ENCODE data around the gene PLXDC2.
"Not testable (repeated sequence)": the region's sequence is repeated elsewhere in the genome, so short reads cannot be mapped to it uniquely, and the experiment has no call there.

The PLXDC2 gene

GRCh38 chr10:20115894-20116293 lies 299.7 kb downstream of the PLXDC2 start:
- DNase-seq (ENCODE audit: low spot score) = no peak

GRCh38 chr10:20117471-20117870 lies 301.2 kb downstream of the PLXDC2 start:
- DNase-seq (ENCODE audit: low spot score) = no peak

GRCh38 chr10:20118119-20118518 lies 301.9 kb downstream of the PLXDC2 start:
- no peak for DNase-seq (ENCODE audit: low spot score)

- DNase-seq (ENCODE audit: low spot score) = no peak
Observed at GRCh38 chr10:20128811-20129210, 312.6 kb downstream of the PLXDC2 start.

- DNase-seq (ENCODE audit: low spot score) = no peak
Observed at GRCh38 chr10:20132816-20133215, 316.6 kb downstream of the PLXDC2 start.

GRCh38 chr10:20133669-20134189 lies 317.5 kb downstream of the PLXDC2 start:
- DNase-seq (ENCODE audit: low spot score) = no peak

GRCh38 chr10:20142311-20142710 lies 326.1 kb downstream of the PLXDC2 start:
- DNase-seq (ENCODE audit: low spot score) = no peak

- DNase-seq (ENCODE audit: low spot score) = no peak
Observed at GRCh38 chr10:20144268-20144667, 328.0 kb downstream of the PLXDC2 start.

GRCh38 chr10:20146004-20146403 lies 329.8 kb downstream of the PLXDC2 start:
- no peak for DNase-seq (ENCODE audit: low spot score)

GRCh38 chr10:20147684-20148083 lies 331.5 kb downstream of the PLXDC2 start:
- DNase-seq (ENCODE audit: low spot score) = no peak

- no peak for DNase-seq (ENCODE audit: low spot score)
Observed at GRCh38 chr10:20156511-20156910, 340.3 kb downstream of the PLXDC2 start.

GRCh38 chr10:20157314-20157713 lies 341.1 kb downstream of the PLXDC2 start:
- DNase-seq (ENCODE audit: low spot score) = no peak

- DNase-seq (ENCODE audit: low spot score) = no peak
Observed at GRCh38 chr10:20158086-20158485, 341.9 kb downstream of the PLXDC2 start.

GRCh38 chr10:20162123-20162522 lies 345.9 kb downstream of the PLXDC2 start:
- no peak for DNase-seq (ENCODE audit: low spot score)

GRCh38 chr10:20166096-20166675 lies 350.0 kb downstream of the PLXDC2 start:
- DNase-seq (ENCODE audit: low spot score) = no peak

- DNase-seq (ENCODE audit: low spot score) = no peak
Observed at GRCh38 chr10:20170661-20171060, 354.4 kb downstream of the PLXDC2 start.

- DNase-seq (ENCODE audit: low spot score) = no peak
Observed at GRCh38 chr10:20173046-20173445, 356.8 kb downstream of the PLXDC2 start.

- no peak for DNase-seq (ENCODE audit: low spot score)
Observed at GRCh38 chr10:20175719-20176118, 359.5 kb downstream of the PLXDC2 start.

GRCh38 chr10:20180766-20181165 lies 364.5 kb downstream of the PLXDC2 start:
- DNase-seq (ENCODE audit: low spot score) = no peak

- no peak for DNase-seq (ENCODE audit: low spot score)
Observed at GRCh38 chr10:20181434-20181833, 365.2 kb downstream of the PLXDC2 start.

GRCh38 chr10:20185116-20185515 lies 368.9 kb downstream of the PLXDC2 start:
- DNase-seq (ENCODE audit: low spot score) = no peak

GRCh38 chr10:20191392-20191791 lies 375.2 kb downstream of the PLXDC2 start:
- DNase-seq (ENCODE audit: low spot score) = not testable (repeated sequence)

GRCh38 chr10:20195076-20195475 lies 378.8 kb downstream of the PLXDC2 start:
- no peak for DNase-seq (ENCODE audit: low spot score)

GRCh38 chr10:20200758-20201157 lies 384.5 kb downstream of the PLXDC2 start:
- DNase-seq (ENCODE audit: low spot score) = no peak
